GM21619 (cell line): ENCODE results near the gene LMO1.

Experiments
- ATAC-seq: cut with Tn5 transposase; IDR thresholded peaks from one replicate; pipeline ENCODE4 v1.9.1; 2021; ENCODE audit not compliant: unreplicated experiment

Gene LMO1

GRCh38 chr11:8288824-8289491 lies 25.3 kb upstream of the LMO1 start:
- ATAC-seq = no peak

DNA sequence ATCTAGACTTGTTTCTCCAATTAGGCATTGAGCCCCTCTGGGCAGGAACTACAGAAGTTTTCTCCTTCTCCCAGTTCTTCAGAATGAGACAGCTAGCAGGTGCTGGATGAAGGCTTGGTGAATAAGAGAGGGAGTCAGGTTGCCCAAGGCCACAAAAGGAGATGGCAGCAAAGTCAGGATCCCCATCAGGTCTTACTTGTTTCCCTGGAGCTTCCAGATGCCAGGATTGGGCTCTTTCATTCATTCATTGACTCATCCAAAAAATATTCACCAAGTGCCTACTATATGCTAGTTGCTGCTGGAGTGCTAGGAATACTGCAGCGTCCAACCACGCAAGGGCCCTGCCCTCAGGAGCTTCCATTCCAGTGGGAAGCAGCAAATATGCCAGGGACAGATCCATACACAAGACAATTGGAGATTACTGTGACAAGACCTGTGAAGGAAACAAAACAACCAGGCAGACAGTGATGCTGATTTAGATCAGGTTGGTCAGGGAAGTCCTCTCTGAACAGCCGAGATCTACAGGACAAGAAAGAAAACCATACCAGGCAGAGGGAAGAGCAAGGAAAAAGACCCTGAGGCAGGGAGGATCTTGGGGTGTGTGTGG lies 24.6 kb upstream of the LMO1 start:
- ATAC-seq = no peak

DNA sequence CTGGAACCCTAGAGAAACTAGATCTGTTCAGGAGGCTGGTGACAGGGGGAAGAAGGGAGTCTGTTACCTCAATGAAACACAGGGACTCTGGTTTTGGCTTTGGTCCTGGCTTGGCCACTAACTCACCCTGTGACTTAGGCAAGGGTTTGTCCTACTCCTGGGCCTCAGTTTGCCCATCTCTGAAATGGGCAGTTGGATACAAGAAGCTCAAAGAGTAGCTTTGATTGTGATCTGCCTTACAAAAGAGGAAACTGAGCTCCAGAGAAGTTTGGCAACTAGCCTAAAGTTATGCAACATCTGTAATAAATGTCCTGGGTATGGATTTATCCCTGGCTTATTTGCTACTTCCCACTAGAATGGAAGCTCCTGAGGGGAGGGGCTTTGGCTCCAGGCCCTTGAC lies 24.0 kb upstream of the LMO1 start:
- ATAC-seq = no peak

DNA sequence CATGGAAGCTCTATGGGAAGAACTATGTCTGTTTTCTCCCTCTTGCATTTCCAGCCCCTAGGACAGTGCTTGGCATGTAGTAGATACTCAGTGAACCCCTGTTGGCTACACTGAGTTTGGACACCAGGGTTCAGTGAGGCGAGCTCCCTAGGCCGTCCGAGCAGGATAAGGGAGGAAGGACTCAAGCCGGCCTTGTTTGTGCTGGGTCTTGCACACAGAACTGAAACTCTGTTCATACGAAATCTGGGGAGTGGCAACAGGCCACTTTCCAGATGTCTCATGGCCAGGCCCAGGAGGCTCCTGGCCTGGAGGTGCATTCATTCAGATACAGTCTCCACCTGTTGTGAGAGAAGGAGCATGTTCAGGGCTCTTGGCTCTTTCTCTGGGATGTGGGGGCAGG lies 23.6 kb upstream of the LMO1 start:
- no peak for ATAC-seq

- ATAC-seq = no peak
These were observed 23.2 kb upstream of the LMO1 start for GRCh38 chr11:8286886-8287285.

DNA sequence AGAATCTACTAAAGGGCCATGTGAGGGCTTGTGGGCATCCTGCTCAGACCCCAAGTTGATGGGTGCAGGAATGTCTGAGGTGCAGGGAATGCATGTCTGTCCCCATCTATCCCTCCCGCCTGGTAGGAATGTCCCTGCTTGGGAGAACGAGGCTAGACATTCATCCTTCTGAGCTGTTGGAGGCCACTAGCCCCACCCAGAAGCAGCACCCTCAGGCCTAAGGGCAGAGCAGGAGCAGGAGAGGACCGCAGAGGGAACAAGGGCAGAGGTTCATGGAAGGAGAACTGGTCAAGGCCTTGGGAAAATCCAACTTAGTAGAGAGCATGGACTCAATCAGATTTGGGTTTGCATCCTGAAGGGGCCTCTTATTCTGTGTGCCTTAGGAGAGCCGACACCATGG lies 22.1 kb upstream of the LMO1 start:
- no peak for ATAC-seq

GRCh38 chr11:8285228-8285627 lies 21.6 kb upstream of the LMO1 start:
- no peak for ATAC-seq

DNA sequence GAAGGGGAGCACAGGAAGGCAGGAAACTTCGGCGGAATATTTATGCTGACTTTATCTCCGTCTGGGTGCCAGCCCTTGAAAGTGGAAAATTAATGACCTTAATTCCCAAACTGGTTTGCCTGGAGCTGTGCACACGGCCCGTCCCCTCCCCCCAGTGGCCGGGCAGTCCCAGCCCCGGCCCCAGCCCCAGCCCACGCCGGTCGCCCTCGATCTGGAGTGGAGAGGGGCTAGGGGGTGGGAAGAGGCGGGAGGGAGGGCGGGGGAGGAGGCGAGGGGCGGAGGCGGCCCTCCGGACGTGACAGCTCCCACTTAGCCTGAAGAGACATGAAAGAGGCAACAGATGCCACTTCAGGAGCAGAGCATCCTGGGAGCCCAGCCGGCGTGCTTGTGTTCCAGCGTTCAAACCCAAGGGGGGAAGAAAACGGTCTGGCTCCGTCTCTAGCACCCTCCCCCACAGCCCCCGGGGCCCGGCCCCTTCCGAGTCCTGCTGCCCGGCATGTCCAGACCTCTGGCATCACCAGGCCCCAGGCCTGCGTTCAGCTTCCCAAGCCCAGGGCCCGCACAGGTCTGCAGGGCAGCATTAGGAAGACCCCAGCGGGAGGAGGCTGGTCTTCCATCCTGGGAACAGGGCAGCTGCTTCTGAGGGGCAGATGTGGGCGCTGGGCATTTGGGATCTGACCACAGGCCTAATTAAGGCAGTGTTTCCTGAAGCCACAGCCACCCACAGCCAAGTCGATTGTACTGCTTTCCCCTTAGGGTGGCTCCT lies 20.0 kb upstream of the LMO1 start:
- no peak for ATAC-seq

DNA sequence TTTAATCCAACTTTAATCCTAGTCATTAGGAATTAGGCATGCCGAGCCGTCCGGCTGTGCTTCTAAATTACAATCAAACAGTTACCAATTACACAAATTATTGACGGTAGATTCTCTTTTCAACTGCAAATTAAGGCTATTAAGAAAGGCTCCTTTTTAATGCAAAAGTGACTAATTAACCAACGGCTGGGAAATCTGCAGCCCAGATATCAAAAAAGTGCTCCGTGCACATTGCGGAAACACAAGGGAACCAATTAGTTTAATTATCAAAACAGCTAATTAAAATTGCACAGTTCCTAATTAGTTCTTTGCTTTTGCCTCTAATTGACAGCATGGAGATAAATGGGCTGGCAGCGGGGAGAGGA lies 19.4 kb upstream of the LMO1 start:
- no peak for ATAC-seq

- ATAC-seq = no peak
These were observed 19.0 kb upstream of the LMO1 start for GRCh38 chr11:8282631-8283030.

GRCh38 chr11:8281266-8281665 lies 17.6 kb upstream of the LMO1 start:
- no peak for ATAC-seq

DNA sequence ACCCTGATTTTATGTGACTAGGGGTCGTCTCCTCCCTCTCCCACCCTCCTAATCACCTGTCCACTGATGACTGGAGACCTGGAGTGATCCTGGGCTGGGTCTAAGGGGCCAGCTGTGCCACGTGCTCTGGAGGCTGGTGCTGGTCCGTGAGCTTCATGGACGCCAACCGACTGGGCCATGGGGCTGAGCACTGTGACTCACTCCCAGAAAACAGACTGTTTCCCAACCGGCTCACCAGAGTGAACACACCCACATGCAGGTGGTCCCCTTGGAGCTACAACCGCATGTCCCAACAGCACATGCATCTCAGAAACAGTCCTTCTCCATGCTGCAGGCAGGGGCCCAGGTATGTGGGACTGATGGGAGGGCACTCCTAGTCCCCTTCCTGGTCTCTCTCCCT lies 14.0 kb upstream of the LMO1 start:
- ATAC-seq = no peak

DNA sequence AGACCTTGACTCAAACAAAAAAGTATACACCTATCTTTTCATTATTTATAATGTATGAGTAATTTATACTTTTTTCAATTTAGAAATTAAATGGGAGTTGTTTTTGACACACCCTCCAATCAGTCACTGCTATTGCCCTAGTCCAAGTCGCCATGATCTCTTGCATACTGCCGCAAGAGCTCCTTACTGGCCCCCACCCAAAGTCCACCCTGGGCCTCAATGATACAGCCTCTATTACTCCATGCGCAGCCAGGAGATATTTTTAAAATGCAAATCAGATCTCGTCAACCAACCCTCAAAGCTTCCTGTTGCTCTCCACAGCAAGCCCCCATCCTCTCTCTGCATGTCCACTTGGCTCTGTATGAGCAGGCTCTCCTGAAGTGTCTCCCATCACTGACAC lies 12.8 kb upstream of the LMO1 start:
- no peak for ATAC-seq

GRCh38 chr11:8273287-8273686 lies 9.6 kb upstream of the LMO1 start:
- ATAC-seq = no peak

- no peak for ATAC-seq
These were observed 7.6 kb upstream of the LMO1 start for GRCh38 chr11:8271106-8271886.

DNA sequence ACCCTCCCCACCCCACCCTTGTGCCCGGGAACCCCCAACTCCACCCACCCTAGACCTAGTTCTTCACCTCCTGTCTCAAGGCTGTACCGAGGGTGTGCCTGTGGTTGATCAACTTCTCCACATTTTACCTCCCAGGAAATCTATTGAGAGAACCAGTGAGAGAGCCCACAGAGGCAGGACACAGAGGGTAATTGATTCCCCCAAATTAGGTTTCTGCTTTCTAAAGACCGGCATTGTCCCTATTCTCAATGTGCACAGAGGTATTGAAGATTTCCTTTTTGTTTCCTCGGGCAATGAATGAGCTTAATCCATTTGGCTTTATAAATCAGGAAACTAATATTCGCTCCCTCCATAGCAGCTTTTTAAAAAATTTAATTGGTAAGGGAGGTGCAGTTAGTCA lies 6.0 kb upstream of the LMO1 start:
- ATAC-seq = no peak

DNA sequence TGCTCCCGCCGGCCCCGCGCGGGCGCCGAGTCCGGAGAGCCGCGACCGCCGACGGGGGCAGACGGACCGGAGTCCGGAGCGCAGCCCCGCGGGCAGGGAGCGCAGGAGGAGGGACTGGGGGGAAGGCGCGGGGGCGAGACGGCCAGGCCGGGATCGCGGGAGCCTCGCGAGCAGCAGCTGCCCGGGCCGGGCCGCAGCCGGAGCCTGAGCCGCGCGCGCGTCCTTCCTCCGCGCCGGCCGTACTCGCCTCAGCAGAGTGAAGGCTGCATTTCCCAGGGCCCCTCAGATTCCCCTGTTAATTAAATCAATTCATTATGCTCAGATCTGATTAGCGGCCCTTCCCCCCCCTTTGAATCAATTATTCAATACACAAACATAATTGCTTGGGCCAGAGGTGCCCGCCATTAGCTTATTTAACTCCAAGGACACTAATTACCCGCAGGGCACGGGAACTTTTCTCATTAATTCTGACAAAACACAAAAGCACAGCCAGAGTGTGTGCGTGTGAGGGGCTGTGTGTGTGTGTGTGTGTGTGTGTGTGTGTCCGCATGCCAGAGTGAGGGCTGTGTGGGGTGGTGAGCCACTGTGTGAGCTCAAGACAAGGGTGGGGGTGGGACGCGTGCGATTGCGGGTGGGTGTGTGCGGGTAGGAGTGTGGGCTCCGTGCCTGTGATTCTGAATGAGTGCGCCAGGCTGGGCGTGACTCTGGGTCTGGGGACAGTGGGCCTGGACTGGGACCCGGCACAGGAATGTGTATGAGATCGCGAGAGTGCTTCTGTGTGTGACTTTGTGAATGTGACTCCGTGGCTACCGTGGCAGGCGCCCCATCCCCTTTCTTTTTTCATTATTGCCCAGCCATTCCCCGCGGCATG lies 5.1 kb upstream of the LMO1 start:
- no peak for ATAC-seq

DNA sequence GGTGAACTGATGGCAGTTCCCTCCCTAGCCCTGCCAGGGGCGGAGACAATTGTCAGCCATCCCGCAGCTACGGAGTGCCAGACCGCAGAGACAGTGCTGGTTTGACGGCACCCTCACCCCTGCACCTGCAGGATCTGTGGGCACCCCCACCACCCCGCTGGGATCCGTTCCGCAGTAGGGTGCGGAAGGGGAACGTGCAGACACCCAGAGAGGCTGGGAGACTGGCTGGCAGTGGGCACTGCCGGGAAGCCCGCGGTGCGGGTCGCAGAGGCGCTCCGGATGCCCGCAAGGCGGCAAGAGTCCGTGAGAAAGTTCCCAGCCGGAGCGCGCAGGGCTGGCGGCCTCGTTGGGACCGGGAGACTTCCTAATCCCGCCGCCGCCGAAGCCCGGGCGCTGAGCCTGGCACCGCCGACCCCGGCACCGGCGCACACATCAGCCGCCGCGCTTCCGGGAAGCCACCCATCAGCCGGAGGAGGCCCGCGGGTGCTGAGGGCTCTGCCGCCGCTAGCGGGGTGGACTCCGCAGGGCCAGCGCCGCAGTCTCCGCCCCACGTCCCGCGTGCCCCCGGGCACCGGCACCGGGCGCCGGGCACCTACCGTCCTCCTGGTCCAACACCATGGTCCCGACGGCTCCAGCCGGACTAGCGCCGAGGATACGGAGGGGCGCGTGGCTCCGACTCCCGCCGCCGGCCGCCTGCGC lies 4.3 kb upstream of the LMO1 start:
- ATAC-seq = no peak

DNA sequence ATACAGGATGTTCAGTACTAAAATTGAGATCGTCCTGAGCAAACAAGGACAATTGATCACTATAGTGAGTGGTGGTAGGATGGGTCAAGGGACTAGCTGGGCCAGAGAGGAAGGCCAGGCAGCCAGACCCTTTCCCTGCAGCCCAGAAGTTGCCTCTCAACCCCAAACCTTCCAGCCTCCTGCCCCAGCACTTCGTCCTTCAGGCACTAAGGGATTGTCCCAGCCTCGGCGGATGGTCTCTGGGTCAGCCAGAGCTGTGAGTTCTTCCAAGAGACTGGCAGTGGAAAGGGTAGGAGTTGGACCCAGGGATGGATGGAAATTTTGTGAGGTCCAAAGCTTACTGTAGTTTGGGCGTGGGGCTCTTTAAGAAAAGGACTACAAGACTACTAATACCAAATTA lies 3.6 kb upstream of the LMO1 start:
- ATAC-seq = no peak
